HG03159 (cell line): ENCODE data around the gene VPS33B.
"Not testable (repeated sequence)": the region's sequence is repeated elsewhere in the genome, so short reads cannot be mapped to it uniquely, and the experiment has no call there.

Experiments
- ATAC-seq: cut with Tn5 transposase; IDR thresholded peaks from one replicate; pipeline ENCODE4 v1.9.1; 2021; ENCODE audit warnings: mild to moderate bottlenecking, moderate library complexity; ENCODE audit not compliant: unreplicated experiment

The VPS33B gene

DNA sequence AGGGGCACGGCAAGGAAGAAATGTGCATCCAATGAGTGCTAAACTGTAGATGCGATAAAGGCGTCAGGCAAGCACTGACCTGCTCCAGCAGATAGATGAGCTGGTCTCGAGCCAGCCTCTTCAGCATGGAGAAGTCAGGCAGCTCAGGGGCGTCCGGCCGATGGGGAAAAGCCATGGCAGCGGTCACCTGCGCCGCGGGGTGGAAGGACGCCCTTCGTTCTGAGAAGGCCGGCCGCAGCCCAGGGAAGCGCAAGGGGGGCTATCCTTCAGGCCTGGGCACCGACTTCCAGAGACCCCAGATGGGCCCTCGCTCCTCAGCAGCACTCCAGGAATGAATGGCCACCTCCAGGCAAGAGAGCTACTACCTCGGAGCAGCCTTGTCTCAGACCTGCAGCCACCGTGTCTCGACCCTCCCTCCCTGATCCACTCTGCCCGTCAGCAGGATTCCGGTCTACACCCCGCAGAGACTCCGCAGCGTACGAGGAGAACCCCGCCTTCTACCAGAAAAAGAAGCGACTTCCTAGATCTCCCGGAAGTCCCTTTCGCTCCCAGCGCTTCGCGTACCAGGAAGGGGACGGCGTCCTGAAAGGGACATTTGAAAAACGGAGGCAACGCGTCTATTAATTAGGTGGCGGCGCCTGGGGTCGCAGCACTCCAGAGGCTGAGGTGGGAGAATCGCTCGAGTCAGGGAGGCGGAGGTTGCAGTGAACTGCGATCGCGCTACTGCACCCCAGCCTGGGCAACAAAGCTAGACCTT lies at the start of gene VPS33B:
TSS of gene VPS33B (minus strand) at position 520 of the 757 bp plus-strand sequence. CDS start at position 175, 345 bp downstream.
- peak; percentile 56 for ATAC-seq

GRCh38 chr15:91072161-91072560 lies 49.8 kb upstream of the VPS33B start:
- no peak for ATAC-seq

GRCh38 chr15:91070872-91071271 lies 48.5 kb upstream of the VPS33B start:
- ATAC-seq, result no peak

- ATAC-seq, result no peak
Observed at GRCh38 chr15:91068966-91069365, 46.6 kb upstream of the VPS33B start.

DNA sequence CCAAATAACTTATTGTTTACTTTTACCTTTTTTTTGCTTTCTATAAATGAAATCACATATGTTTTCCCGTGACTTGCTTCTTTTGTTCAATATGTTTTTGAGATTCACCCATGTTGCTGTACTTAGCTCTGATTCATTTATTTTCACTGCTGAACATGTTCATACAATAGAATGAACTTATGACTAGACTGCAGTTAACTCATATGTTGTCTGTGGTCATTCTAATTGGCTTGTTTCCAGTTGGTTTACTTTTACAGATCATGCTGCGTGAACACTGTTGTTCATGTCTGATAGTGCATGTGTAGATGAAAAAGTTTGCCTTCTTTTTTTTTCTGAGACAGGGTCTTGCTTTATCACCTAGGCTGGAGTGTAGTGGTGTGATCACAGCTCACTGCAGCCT lies 46.0 kb upstream of the VPS33B start:
- ATAC-seq, result no peak

GRCh38 chr15:91067036-91067435 lies 44.6 kb upstream of the VPS33B start:
- ATAC-seq, result no peak

DNA sequence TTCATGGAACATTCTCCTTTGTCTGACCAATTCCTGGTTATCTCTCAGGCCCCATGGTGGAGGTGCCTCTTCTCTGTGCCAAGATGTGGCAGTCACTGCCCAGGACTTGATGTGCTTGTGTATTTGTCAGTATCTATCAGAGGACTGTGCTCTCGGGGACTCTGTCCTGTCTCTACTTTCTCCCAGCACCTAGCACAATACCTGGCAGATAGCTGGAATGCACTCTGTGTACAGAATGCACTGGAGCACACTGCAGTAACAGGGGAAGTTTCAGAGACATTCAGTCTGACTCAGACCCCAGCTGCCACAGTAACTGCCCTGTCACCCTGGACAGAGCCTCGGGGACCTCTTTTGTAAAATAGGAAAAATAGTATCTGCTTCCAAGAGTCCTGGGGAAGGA lies 43.1 kb upstream of the VPS33B start:
- no peak for ATAC-seq

GRCh38 chr15:91061997-91062396 lies 39.6 kb upstream of the VPS33B start:
- no peak for ATAC-seq

DNA sequence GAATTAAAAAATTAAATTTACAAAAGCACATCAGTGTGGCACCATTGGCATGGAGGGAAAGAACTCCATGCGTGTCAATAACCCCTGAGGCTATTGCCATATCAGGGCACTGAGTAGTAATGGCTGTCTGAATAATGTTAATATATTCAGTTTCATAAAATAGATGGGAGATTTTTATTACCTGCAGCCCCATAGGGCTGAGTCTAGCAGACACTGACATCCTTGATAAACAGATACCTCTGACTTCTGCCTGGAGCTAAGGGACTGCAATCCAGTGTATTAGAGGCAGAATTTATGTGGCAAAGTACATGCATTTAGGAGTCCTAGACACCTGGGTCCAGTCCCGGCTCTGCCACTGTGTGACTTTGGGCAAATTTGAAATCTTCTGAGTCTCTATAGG lies 38.8 kb upstream of the VPS33B start:
- no peak for ATAC-seq

- peak; percentile 60 for ATAC-seq
Observed at GRCh38 chr15:91055548-91056331, 33.3 kb upstream of the VPS33B start.

- ATAC-seq, result no peak
Observed at GRCh38 chr15:91054816-91055215, 32.4 kb upstream of the VPS33B start.

DNA sequence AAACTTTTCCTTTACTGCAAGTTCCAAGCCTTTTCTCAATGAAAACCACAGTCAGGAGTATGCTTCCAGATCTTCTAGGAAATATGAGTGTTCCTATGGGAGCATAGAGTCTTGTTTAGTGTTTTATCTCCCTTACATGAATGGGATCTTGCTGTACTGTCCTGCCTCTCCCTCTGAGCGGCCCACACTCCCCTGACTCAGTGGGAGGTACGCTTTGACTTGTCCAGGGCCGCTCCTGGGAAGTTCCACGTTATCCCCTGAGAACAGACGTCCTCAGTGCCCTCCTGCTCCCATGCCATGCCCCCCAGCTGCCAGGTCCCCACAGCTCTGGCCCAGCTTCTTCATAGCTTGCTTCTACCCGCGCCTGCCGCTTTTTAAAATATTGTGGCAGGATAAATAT lies 28.9 kb upstream of the VPS33B start:
- ATAC-seq, result no peak

DNA sequence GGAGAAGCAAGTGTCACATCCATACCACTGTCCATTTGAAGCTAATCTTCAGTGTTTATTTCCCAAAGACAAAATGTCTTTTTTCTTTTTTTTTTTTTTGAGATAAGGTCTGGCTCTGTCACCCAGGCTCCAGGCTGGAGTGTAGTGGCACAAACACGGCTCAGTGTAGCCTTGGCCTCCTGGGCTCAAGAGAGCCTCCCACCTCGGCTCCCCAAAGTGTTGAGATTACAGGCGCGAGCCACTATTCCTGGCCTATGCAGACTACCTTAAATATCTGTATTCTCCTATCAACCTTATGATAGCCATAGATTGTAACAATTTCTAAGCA lies 27.7 kb upstream of the VPS33B start:
- no peak for ATAC-seq

DNA sequence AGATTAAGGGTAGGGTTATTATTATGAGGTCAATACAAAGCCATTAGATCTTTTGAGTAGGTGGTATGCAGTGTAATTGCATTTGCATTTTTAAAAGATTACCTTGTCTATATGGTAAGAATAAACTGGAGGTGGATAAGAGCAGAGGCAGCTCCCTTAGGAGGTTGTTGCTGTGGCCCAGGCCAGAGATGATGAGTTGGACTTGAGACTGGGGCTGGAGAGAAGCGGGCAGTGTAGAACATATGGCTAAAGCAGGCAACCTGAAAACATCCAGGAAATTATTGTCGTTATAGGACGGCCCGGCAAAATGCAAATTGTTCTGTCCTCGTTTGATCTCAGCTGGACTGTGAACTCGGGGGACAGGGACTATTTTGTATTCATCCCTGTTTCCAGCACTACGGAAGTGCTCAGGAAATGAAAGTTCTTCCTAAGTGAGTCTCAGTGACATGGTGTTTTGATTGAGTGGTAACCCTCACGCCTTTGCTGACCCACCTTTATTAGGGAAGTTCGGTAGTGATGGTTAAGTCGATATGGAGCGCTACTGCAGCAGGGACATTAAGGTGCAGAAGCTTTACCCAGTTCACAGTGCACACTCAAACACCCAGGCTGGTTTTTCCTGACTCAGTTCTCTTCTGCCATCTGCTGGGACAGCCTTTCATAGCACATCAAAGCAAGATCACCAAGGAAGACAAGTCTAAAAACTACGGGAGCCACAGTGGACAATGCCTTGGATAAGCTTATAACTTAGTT lies 27.2 kb upstream of the VPS33B start:
- peak; percentile 57 for ATAC-seq

DNA sequence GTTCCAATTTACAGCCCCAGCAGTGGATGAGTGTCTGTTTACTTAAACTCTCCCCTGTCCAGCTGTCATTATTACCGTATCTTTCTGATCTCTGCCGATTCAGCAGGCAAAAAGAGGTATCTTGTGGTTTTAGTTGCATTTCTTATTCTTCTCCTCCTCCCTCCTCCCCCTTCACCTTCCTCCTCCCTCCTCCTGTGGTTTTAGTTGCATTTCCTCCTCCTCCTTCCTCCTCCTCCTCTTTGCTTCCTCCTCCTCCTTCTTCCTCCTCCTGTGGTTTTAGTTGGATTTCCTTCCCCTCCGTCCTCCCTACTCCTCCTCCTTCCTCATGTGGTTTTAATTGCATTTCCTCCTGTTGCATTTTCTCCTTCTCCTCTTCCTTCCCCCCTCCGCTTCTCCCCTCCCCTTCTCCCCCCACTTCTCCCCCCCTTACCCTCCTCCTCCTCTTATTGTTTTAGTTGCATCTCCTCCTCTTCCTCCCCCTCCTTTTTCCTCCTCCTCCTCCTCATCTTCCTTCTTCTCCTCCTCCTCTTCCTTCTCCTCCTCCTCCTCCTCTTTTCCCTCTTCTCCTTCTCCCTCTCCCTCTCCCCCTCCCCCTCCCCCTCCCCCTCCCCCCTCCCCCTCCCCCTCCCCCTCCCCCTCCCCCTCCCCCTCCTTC lies 25.3 kb upstream of the VPS33B start:
- no peak for ATAC-seq

GRCh38 chr15:91046056-91046455 lies 23.7 kb upstream of the VPS33B start:
- not testable (repeated sequence) for ATAC-seq

GRCh38 chr15:91045065-91045464 lies 22.7 kb upstream of the VPS33B start:
- ATAC-seq, result no peak

GRCh38 chr15:91043202-91043874 lies 20.9 kb upstream of the VPS33B start:
- ATAC-seq, result no peak

GRCh38 chr15:91040856-91041255 lies 18.5 kb upstream of the VPS33B start:
- no peak for ATAC-seq

GRCh38 chr15:91039996-91040395 lies 17.6 kb upstream of the VPS33B start:
- no peak for ATAC-seq
